Stimulated activated CD8-positive, alpha-beta memory T cell treated with anti-CD3 and anti-CD28 coated beads, Interleukin-12 subunit alpha, Interleukin-12 subunit beta, amount 100 ng/mL, for 24 hours (primary cell): ENCODE data around the gene OR3A3.
"Not testable (repeated sequence)": the region's sequence is repeated elsewhere in the genome, so short reads cannot be mapped to it uniquely, and the experiment has no call there.

Source experiments
- DNase-seq: peaks from one replicate; pipeline ENCODE4 v3.0.0-alpha.2; 2020; ENCODE audit errors: extremely low read depth

The OR3A3 gene

DNA sequence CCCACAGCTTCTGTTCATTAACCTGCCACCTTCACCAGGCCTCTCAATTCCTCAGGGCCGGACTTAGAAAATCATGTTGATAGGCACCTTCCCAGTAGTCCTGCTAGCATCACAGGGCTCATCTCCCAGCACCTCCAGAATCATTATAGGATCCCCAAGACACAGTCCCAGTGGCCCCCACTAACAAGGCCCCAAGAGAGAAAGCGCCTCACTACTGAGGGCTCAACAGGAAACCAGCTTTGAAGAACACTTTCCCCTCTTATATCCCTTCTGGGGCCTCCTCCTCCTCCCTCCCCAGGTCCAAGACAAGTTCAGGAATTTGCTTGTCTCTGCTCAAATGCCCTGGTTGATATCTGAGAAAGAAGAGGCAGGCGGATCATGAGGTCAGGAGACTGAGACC is at the start of gene OR3A3:
TSS of gene OR3A3 (plus strand) at position 301 of the 400 bp plus-strand sequence.
- DNase-seq, result no peak

DNA sequence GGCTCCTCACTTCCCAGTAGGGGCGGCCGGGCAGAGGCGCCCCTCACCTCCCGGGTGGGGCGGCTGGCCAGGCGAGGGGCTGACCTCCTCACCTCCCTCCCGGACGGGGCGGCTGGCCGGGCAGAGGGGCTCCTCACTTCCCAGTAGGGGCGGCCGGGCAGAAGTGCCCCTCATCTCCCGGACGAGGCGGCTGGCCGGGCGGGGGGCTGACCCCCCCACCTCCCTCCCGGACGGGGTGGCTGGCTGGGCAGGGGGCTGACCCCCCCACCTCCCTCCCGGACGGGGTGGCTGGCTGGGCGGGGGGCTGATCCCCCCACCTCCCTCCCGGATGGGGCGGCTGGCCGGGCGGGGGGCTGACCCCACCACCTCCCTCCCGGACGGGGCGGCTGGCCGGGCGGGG is 40.0 kb upstream of the OR3A3 start:
- not testable (repeated sequence) for DNase-seq

DNA sequence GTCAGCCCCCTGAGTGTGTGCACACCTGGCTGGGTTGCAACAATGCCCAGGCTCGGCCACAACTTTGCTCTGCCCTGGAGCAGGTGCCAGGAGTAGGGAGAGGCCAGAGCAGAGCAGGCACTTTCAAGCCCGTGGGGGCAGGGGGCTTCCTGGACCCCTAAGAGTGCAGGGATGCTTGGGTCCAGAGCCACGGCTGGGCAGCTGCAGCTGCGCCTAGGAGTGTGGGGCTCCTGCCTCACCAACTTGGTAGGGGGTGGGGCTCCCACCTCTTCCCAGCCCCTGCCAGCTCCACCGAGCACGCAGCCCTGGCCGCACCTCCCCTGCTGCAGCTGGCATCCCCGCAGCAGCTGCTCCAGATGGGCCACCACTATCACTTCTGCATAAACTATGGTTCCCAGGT is 32.8 kb upstream of the OR3A3 start:
- no peak for DNase-seq

DNA sequence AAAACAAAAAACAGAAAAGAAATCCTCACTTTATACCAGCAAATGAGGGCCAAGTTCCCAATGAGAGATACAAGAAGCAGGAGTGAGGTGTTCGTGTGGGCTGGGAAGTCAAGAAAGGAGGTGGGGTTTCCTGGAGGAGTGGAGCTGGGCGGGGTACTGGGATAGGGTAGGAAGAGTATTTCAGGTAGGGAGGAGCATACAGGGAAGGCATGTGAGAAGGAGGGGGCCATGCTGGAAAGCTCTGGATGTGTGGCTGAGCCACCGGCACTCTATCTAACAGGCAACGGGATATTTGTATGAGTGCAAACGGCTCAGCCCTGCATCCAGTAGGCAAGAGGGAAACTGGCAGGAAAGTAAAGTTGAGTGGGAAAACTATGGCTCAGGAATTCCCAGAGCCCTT is 29.2 kb upstream of the OR3A3 start:
- no peak for DNase-seq

DNA sequence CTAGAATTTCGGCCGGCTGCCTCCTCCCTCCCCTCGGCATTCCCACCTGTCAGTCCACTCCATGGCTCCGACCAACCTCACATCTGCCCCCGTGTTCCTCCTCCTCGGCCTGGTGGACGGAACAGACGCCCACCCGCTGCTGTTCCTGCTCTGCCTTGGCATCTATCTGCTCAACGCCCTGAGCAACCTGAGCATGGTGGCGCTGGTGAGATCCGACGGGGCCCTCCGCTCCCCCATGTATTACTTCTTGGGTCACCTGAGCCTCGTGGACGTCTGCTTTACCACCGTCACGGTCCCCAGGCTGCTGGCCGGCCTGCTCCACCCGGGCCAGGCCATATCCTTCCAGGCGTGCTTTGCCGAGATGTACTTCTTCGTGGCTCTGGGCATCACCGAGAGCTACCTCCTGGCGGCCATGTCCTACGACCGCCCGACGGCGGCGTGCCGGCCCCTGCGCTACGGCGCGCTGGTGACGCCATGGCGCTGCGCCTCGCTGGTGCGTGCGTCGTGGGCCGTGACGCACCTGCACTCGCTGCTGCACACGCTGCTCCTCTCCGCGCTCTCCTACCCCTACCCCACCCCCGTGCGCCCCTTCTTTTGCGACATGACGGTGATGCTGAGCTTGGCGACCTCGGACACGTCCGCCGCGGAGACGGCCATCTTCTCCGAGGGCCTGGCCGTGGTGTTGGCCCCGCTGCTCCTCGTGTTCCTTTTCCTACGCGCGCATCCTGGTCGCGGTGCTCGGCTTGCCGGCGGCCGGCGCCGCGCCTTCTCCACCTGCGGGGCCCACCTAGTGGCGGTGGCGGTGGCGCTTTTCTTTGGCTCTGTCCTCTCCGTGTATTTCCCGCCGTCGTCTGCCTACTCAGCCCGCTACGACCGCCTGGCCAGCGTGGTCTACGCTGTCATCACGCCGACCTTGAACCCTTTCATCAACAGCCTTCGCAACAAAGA is 25.0 kb upstream of the OR3A3 start, which contains the start of gene OR3A2:
TSS of gene OR3A2 (minus strand) at position 440 of the 948 bp plus-strand sequence.
- no peak for DNase-seq

DNA sequence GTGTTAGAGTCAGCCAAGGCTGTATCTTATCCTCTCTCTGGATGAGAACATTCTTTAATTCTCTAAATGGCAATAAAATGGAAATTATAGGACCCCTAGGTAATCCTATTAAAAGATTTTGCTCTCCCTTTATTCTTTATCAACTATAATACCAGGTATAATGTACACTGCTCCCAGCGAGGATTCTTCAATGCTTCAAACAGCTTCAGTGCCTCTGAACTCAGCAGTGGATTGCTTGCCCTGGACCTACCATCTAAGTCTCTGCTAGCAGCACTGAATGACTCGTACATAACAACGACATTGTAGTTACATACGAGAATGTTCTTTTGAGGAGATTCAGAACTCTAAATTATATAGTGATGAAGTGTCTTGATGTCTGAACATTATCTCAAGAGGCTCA is 21.4 kb upstream of the OR3A3 start:
- no peak for DNase-seq

DNA sequence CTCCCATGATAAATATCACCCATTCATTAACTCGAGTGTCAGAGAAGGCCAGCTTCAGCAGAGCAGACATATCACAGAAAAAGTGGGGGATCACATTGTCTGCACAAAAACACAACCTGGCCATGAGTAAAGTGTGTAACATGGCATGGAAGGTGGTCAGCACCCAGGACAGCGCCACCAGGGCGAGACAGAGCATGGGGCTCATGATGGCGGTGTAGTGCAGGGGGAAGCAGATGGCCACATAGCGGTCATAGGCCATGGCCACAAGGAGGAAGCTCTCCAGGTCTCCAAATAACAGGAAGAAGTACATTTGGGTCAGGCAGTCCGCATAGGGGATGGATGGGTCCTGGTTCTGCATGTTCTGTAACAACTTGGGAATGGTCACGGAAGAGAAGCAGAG is 13.4 kb upstream of the OR3A3 start:
- DNase-seq, result not testable (repeated sequence)

DNA sequence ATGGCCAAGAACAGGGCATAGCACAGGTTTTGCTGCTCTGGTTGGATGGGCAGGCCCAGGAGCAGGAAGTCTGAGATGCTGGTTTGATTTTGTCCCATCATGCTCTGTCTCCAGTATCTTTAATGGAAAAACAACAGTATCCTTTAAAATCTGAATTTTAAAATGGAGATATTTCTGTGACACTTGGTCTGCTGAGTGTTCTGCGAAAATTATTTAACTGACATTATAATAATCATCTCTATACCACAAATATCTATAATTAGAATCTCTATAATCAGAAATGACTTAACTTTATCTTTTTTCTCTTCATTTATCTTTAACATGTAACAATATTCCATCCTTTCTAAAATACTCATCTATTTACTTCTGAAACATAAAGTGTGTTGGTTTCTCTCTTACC is 12.9 kb upstream of the OR3A3 start, which contains the start of gene OR1E1:
TSS of gene OR1E1 (minus strand) at position 101 of the 400 bp plus-strand sequence. CDS start at position 101, 0 bp downstream.
- no peak for DNase-seq

DNA sequence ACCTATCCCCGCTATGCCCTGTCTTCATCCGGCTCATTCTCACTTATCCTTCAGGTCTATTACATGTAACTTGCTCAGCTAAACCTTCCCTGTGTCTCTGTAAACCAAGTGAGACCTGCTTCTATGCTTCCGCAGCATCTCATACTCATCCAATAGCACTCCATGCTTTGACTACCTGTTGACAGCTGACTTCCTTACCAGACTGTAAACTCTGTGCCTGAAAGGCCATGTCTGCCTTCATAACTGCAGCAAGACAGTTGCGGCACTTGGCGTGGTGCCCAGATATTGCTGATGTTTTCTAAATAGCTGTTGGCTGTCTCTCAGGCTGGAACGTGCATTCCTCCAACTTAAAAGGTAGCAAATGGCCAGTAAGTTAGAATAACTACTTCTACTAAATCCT is 11.1 kb upstream of the OR3A3 start:
- no peak for DNase-seq

DNA sequence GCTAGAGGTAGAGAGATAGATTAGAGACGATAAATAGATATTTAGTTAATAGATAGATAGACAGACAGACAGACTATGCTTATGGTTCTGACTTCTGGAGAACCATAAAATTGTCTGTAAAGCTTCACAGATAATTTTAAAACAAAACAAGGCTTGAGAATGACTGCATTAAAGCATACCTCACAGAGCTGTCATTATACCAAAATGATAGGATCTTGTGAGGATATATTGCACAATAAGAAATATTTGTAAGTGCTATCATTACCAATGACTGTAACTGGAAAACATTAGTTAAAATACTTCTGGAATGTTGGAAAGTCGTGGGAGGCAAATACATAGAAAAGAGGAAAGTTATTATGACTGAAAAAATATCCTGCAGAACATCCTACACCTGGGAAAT is 9.4 kb upstream of the OR3A3 start:
- no peak for DNase-seq

DNA sequence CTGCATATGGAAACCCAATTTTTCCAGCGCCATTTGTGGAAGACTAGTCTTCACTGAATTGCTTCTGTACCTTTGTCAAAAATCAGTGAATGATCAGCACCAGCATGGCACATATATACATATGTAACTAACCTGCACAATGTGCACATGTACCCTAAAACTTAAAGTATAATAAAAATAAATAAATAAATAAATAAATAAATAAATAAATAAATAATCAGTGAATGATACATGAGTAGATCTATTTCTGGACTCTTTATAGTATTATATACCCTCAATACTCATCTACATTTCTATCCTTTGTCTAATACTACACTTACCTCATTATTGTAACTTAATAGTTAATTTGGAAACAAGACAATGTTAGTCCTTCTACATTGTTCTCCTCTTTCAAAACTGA is 7.3 kb upstream of the OR3A3 start:
- not testable (repeated sequence) for DNase-seq

DNA sequence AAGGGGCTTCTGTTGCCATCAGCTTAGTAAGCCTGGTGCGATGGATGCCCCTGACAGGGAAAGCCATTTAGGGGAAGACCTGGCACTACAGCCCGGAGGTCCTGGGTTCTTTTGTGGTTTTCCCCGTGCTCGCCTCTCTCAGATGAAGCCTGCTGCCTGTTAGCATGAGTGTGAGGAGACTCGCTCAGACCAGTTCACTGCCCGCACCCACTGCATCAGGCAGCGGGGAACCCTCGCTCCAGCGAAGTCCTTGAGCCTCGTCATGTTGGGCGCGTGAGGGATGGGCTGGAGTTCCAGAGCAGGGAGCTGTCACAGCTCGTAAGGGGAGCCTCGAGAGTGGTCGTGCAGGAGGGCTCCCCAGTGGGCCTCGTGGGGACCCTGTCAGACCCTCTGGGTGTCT is 1.0 kb downstream of the OR3A3 start:
- DNase-seq, result not testable (repeated sequence)

DNA sequence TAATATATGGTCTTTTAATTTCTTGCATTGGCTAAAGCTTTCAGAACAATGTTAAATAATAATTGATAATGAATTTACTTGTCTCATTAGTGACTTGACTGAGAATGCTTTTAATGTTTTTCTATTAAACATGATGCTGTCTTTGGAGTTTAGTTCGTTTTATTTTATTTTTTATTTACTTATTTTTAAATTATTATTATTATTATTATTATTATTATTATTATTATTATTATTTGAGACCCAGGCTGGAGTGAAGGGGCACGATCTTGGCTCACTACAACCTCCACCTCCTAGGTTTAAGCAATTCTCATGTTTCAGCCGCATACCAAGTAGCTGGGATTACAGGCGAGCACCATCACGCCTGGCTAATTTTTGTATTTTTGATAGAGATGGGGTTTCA is 4.4 kb downstream of the OR3A3 start:
- no peak for DNase-seq

DNA sequence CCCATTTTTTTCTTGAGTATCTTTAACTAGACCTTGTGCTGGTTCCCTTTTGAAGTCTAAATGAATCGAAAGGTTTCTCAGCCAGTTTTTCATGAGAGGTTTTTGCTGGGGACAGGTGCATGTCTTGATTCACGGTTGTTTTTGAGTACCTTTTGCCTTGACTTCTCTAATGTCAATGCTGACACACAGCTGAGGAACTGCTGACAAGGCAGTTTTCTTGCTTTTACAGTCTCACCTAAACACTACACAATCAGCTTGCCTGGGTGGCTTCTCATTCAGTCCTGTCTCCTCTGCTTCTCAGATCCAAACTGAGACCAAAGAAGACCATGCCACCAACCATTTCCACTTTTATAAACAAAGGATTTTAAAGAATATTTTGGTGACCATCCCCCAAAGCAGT is 7.1 kb downstream of the OR3A3 start:
- no peak for DNase-seq

DNA sequence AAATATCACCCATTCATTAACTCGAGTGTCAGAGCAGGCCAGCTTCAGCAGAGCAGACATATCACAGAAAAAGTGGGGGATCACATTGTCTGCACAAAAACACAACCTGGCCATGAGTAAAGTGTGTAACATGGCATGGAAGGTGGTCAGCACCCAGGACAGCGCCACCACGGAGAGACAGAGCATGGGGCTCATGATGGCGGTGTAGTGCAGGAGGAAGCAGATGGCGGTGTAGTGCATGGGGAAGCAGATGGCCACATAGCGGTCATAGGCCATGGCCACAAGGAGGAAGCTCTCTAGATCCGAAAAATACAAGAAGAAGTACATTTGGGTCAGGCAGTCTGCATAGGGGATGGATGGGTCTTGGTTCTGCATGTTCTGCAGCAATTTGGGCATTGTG is 22.0 kb downstream of the OR3A3 start:
- not testable (repeated sequence) for DNase-seq

DNA sequence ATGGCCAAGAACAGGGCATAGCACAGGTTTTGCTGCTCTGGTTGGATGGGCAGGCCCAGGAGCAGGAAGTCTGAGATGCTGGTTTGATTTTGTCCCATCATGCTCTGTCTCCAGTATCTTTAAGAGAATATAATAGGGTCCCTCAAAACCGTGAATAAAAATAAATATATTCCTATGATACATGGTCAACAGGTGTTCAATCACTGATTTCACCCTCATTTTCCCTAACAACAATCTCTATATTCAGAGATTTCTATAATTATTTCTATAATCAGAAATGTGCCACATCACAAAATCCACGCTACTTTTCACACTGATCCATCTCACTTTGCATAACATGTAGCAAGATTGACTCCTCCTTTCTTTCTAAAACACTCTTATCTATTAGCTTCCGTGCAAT is 22.6 kb downstream of the OR3A3 start, which contains the start of gene OR1E2:
TSS of gene OR1E2 (minus strand) at position 101 of the 400 bp plus-strand sequence. CDS start at position 101, 0 bp downstream.
- no peak for DNase-seq

DNA sequence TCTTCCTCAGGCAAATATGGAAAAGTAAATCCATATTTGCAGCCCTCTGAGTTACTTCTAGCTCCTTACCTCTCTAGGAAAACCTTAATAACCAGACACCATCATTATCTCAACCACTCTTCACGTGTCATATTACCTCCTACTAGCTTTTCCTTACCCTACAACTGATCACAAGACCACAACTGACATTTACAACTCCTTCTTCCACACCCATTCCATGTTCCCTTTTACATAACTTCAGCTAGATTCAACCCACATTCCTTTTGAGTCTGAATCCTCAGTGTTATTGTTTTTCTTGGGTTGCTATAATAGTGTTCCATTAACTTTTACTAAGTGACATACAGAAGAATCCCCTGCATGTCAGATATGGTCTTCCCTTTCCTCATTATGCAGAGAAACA is 27.2 kb downstream of the OR3A3 start:
- DNase-seq, result no peak

DNA sequence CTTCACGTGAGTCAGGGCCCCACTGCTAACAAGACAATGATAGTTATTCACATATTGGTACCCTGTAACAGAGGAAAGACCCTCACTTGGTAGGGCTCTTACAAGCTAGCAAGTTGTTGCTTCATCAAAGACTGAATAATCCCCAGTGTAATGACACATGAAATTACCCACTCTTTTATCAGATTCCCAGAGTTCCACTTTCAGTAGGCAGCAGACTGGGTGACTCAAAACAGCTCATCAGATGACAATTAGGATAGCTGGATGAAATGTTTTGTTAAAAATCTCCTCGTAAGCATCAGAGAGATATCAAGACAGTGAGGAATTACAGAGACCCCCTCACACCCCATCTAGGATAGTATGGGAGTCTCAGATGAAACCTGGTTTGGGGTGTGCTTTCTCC is 29.3 kb downstream of the OR3A3 start:
- no peak for DNase-seq

DNA sequence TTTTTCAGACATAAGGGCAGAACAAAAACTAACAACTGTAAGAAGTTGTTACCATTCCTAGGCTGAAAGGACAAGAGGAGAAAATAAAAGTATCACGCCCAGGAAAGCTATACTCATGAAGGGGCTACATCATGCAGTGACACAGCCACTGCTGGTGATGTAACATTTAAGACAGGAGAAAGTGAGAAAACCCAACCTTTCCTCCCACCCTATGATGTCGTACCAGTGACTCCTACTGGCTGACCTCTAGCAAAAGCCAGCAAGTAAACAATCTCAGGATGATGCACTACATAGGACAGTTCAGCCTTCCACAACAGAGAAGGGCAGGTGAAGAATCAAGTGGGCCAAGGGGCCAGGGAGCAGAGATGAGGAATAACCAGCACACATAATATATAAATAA is 36.5 kb downstream of the OR3A3 start:
- DNase-seq, result no peak

DNA sequence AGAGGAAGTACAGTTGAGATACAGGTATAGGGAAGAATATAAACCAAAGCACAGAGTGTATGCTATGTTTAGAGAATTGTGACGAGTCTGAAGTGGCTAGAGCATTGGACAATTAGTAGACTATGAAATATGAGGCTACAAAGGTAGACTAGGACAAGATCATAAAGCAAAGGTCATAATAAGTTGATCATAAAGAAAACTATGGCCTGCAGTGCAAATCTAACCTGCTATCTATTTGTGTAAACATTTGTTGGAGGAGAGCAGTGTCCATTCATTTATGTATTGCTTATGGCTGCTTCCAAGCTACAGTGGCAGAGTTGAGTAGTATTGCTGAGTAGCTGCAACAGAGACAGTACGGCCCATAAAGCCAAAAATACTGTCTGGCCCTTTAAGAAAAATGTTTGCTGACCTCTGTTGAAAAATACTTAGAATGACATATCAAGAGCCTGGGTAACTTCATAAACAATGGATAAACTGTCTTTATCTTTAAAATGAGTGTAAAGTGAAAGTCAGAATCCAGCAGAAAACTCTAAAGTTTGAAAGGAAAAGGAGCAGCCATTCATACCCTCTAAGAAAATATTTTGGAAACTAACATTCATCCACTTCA is 37.0 kb downstream of the OR3A3 start:
- DNase-seq, result no peak

DNA sequence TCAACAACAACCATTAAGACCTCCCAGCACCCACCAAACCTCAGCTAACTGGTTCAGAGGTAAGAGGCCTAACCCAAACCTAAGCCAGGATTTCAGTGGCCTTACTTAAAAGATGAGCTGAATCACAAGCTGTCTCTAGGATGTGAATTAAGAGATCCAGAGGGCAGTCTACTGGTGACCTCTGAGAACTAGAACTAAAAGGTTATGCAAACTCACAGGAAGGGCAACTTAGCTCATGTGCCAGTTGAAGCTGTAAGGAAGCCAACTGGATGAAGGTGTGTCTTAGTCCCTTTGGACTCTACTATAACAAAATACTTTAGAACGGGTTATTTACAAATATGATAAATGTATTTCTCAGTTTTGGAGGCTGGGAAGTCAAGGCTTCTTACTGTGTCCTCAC is 55.2 kb downstream of the OR3A3 start:
- not testable (repeated sequence) for DNase-seq

DNA sequence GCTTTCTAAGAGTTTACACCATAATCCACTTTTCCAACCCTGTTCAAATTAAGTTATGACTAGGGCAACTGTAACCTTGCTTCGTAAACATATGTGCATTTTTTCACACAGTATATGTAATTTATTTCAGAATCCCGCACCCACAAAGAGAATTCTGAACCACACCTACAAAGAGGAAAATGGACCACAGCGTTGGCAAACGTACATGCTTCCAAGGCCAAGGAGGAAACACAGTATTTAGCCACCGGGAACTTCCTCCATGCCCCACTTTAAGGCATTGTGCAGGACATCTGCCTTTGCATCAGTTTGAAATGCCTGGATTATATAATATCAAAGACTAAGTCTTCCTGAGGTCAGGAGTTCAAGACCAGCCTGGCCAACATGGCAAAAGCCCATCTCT is 58.4 kb downstream of the OR3A3 start:
- no peak for DNase-seq

DNA sequence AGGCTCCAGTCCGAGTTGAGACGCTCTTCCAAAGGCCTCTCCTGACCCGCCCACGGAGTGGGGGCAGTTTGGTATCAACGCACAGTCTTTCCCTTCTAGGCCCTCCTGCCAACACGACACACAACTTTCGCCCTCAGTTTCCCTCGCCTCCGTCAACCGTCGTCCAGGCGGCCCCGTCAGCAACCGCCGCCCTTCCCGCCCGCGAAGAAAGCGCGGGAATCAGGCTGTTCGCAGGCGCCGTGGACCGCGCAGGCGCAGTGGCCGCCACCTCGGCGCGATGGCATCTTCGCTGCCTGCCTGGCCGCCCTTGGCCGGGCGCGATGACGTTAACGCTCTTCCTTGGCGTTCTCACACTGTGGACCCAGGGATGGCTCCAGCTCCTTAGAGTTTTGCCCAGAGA is 60.4 kb downstream of the OR3A3 start, which contains the start of gene SPATA22:
TSS of gene SPATA22 (minus strand) at position 221 of the 400 bp plus-strand sequence. CDS start 2,494 bp downstream, outside the sequence.
- no peak for DNase-seq
